ENCODE data around the gene FGD2.
"Not testable (repeated sequence)": the region's sequence is repeated elsewhere in the genome, so short reads cannot be mapped to it uniquely, and the experiment has no call there.

Gene FGD2

GRCh38 chr6:37057678-37058077 lies 52.2 kb downstream of the FGD2 start:
- no peak for DNase-seq (ENCODE audit: low read depth in 1 of 2, low spot score in 1 of 2)

- DNase-seq (ENCODE audit: low read depth in 1 of 2, low spot score in 1 of 2), result no peak
Observed at GRCh38 chr6:37058084-37058586, 52.7 kb downstream of the FGD2 start.

- DNase-seq (ENCODE audit: low read depth in 1 of 2, low spot score in 1 of 2), result not testable (repeated sequence)
Observed at GRCh38 chr6:37058984-37059343, 53.5 kb downstream of the FGD2 start.

GRCh38 chr6:37059344-37060194 lies 54.1 kb downstream of the FGD2 start:
- no peak for DNase-seq (ENCODE audit: low read depth in 1 of 2, low spot score in 1 of 2)

GRCh38 chr6:37060195-37060559 lies 54.7 kb downstream of the FGD2 start:
- no peak for DNase-seq (ENCODE audit: low read depth in 1 of 2, low spot score in 1 of 2)

GRCh38 chr6:37061157-37061804 lies 55.8 kb downstream of the FGD2 start:
- DNase-seq (ENCODE audit: low read depth in 1 of 2, low spot score in 1 of 2), result no peak

GRCh38 chr6:37062424-37062823 lies 57.0 kb downstream of the FGD2 start:
- DNase-seq (ENCODE audit: low read depth in 1 of 2, low spot score in 1 of 2), result no peak

- no peak for DNase-seq (ENCODE audit: low read depth in 1 of 2, low spot score in 1 of 2)
Observed at GRCh38 chr6:37068356-37069270, 63.2 kb downstream of the FGD2 start.

- no peak for DNase-seq (ENCODE audit: low read depth in 1 of 2, low spot score in 1 of 2)
Observed at GRCh38 chr6:37069639-37070038, 64.2 kb downstream of the FGD2 start.

- no peak for DNase-seq (ENCODE audit: low read depth in 1 of 2, low spot score in 1 of 2)
Observed at GRCh38 chr6:37072526-37072925, 67.1 kb downstream of the FGD2 start.

GRCh38 chr6:37074053-37074827 lies 68.8 kb downstream of the FGD2 start:
- DNase-seq (ENCODE audit: low read depth in 1 of 2, low spot score in 1 of 2), result no peak

- no peak for DNase-seq (ENCODE audit: low read depth in 1 of 2, low spot score in 1 of 2)
Observed at GRCh38 chr6:37077191-37077904, 71.9 kb downstream of the FGD2 start.

GRCh38 chr6:37077905-37078296 lies 72.4 kb downstream of the FGD2 start:
- DNase-seq (ENCODE audit: low read depth in 1 of 2, low spot score in 1 of 2), result no peak

Data from stimulated activated CD4-positive, alpha-beta T cell treated with anti-CD3 and anti-CD28 coated beads, Interleukin-15, amount 100 ng/mL, for 1 hour (primary cell).